Endometrium (tissue), 2 donors: Measurements from ENCODE around the gene POFUT1.
"Not testable (repeated sequence)": the region's sequence is repeated elsewhere in the genome, so short reads cannot be mapped to it uniquely, and the experiment has no call there.

Experiments
- FAIRE-seq: peaks from 2 replicates; lab custom pipeline; 2012; peaks lifted over from hg19 to GRCh38; lab: Jason Lieb, UNC
- donor health status: control.
- donor health status: control.

Gene POFUT1

GRCh38 chr20:32235331-32236047, 27.8 kb downstream of the POFUT1 start:
- FAIRE-seq = no peak

GRCh38 chr20:32236048-32236533, 28.4 kb downstream of the POFUT1 start:
- FAIRE-seq = no peak

GRCh38 chr20:32236819-32237218, 29.1 kb downstream of the POFUT1 start:
- no peak for FAIRE-seq

GRCh38 chr20:32237419-32237818, 29.7 kb downstream of the POFUT1 start:
- FAIRE-seq = no peak

GRCh38 chr20:32238483-32239425, 31.1 kb downstream of the POFUT1 start:
- no peak for FAIRE-seq

- FAIRE-seq = no peak
Observed at GRCh38 chr20:32240205-32240604, 32.5 kb downstream of the POFUT1 start.

GRCh38 chr20:32241807-32242206, 34.1 kb downstream of the POFUT1 start:
- FAIRE-seq = no peak

- FAIRE-seq = no peak
Observed at GRCh38 chr20:32244150-32244823, 36.6 kb downstream of the POFUT1 start.

GRCh38 chr20:32244959-32245358, 37.3 kb downstream of the POFUT1 start:
- no peak for FAIRE-seq

GRCh38 chr20:32246208-32246607, 38.5 kb downstream of the POFUT1 start:
- FAIRE-seq = not testable (repeated sequence)

GRCh38 chr20:32248043-32248442, 40.4 kb downstream of the POFUT1 start:
- FAIRE-seq = no peak

- FAIRE-seq = no peak
Observed at GRCh38 chr20:32249030-32249738, 41.5 kb downstream of the POFUT1 start.

- FAIRE-seq = no peak
Observed at GRCh38 chr20:32251470-32251869, 43.8 kb downstream of the POFUT1 start.

- no peak for FAIRE-seq
Observed at GRCh38 chr20:32252189-32252588, 44.5 kb downstream of the POFUT1 start.

- FAIRE-seq = not testable (repeated sequence)
Observed at GRCh38 chr20:32260973-32261372, 53.3 kb downstream of the POFUT1 start.

GRCh38 chr20:32261644-32262043, 54.0 kb downstream of the POFUT1 start:
- no peak for FAIRE-seq

- no peak for FAIRE-seq
Observed at GRCh38 chr20:32263398-32263954, 55.8 kb downstream of the POFUT1 start.

GRCh38 chr20:32271620-32272019, 63.9 kb downstream of the POFUT1 start:
- FAIRE-seq = no peak

- FAIRE-seq = no peak
Observed at GRCh38 chr20:32274359-32274758, 66.7 kb downstream of the POFUT1 start.

GRCh38 chr20:32275163-32275562, 67.5 kb downstream of the POFUT1 start:
- FAIRE-seq = not testable (repeated sequence)
